ENCODE measurements around the gene TELO2. TPM values are rescaled to one million over a fixed set of nuclear protein-coding genes. Genes with fewer than 3 reads are reported as not detected.

TELO2 gene
- total RNA-seq, 2 donors from 2014 or later: 26.6 to 36.3 TPM

- ATAC-seq (no peak), DNase-seq (no peak)
- intact Hi-C loops (cut with DNase I, micrococcal nuclease): no loop called here
These were observed 35.0 kb downstream of the TELO2 start for GRCh38 chr16:1527836-1528811.

- no peak for ATAC-seq
- no peak for DNase-seq
- intact Hi-C loops (cut with DNase I, micrococcal nuclease): no loop called here
These were observed 35.9 kb downstream of the TELO2 start for GRCh38 chr16:1528921-1529537.

- DNase-seq (no peak), ATAC-seq (no peak)
- intact Hi-C loops (cut with DNase I, micrococcal nuclease): no loop called here
These were observed 37.3 kb downstream of the TELO2 start for GRCh38 chr16:1530349-1530882.

- DNase-seq (peak; percentile 21 to 49), ATAC-seq (no peak)
- intact Hi-C loops (cut with DNase I, micrococcal nuclease): no loop called here
These were observed 37.9 kb downstream of the TELO2 start for GRCh38 chr16:1530883-1531637.

DNA sequence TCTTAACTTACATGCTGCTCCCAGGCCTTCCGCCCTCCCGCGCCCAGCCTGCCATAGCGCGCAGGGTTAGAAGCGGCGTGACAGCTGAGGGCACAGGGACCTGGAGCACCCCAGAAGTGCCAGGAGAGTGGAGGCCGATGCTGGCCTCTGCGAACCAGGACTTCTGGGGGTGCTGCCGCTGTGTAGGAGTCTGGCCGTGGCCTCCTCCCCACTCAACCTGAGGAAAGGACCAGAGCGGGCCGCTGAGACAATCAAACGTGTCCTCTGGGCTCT is 38.4 kb downstream of the TELO2 start:
- ATAC-seq (no peak), DNase-seq (no peak)
- intact Hi-C loops (cut with DNase I, micrococcal nuclease): no loop called here

GRCh38 chr16:1532081-1532760 is 39.1 kb downstream of the TELO2 start:
- DNase-seq (peak in 1 of 2 donors; percentile 64), ATAC-seq (no peak)
- intact Hi-C loops (cut with DNase I, micrococcal nuclease): no loop called here

GRCh38 chr16:1532771-1533170 is 39.6 kb downstream of the TELO2 start:
- ATAC-seq: no peak

GRCh38 chr16:1533443-1533951 is 40.3 kb downstream of the TELO2 start, which contains the start of gene TMEM204:
Gene TMEM204 (plus strand): TSS chr16:1533666. CDS start chr16:1534276, 610 bp downstream.
- DNase-seq (peak; percentile 45 to 54), ATAC-seq (peak; percentile 20)
- intact Hi-C loops (cut with DNase I, micrococcal nuclease): no loop called here

More at GRCh38 chr16:1532771-1533170, 39.6 kb downstream of the TELO2 start:
- DNase-seq: no peak
- intact Hi-C loops (cut with DNase I, micrococcal nuclease): no loop called here

DNA sequence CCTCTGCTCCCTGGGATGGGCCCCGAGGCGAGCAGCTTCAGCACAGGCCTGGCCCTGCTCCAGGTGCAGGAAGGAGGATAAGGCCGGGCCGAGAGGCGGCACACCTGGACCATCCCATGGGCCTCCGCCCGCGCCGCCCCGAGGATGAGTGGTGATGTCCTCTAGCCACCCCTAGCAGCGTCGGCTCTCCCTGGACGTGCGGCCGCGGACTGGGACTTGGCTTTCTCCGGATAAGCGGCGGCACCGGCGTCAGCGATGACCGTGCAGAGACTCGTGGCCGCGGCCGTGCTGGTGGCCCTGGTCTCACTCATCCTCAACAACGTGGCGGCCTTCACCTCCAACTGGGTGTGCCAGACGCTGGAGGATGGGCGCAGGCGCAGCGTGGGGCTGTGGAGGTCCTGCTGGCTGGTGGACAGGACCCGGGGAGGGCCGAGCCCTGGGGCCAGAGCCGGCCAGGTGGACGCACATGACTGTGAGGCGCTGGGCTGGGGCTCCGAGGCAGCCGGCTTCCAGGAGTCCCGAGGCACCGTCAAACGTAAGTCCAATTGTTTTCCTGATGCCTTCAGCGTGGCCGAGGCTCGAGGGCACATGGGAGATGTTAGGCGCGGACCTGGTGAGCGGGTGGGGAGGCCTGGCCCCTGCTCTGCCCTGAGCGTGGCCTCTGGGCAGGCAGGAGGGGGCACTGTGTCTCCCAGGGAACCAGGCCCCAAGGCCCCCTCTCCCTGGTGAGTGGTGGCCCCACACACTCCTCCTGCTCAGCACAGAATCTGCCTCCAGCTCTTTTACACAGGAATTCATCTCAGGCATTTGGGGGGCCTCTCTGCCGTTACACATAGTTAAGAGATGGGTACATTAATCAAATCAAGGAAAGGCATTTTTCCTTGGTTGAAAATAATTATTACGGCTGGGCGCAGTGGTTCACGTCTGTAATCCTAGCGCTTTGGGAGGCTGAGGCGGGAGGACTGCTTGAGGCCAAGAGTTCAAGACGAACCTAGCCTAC is 41.2 kb downstream of the TELO2 start:
- intact Hi-C loops (cut with DNase I, micrococcal nuclease): no loop called here
- DNase-seq: peak in 1 of 2 donors; percentile 21
- ATAC-seq: no peak

- intact Hi-C loops (cut with DNase I, micrococcal nuclease): no loop called here
- ATAC-seq (no peak), DNase-seq (no peak)
These were observed 42.5 kb downstream of the TELO2 start for GRCh38 chr16:1535391-1536291.

- ATAC-seq (no peak), DNase-seq (no peak)
- intact Hi-C loops (cut with DNase I, micrococcal nuclease): no loop called here
These were observed 43.4 kb downstream of the TELO2 start for GRCh38 chr16:1536601-1537000.

DNA sequence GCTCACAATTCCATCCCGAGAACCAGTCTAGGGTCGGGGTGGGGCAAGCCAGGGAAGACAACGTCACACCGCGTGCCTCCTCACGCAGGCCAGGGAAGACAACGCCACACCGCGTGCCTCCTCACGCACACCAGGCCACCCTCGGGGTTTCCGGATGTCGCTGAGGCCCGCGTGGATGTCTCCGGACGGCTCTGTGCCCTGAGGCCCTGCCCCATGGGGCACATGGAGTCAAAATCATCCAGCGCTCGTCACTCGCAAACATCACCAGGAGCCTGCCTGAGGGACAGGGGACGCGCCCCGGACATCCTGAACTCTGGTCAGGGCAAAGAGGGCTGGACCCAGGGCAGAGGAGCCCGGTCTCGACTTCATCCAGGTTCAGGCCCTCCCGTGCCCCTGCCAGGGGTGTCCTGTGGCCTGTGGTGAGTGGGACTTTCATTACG is 44.0 kb downstream of the TELO2 start:
- intact Hi-C loops (cut with DNase I, micrococcal nuclease): no loop called here
- ATAC-seq: no peak
- DNase-seq: no peak

DNA sequence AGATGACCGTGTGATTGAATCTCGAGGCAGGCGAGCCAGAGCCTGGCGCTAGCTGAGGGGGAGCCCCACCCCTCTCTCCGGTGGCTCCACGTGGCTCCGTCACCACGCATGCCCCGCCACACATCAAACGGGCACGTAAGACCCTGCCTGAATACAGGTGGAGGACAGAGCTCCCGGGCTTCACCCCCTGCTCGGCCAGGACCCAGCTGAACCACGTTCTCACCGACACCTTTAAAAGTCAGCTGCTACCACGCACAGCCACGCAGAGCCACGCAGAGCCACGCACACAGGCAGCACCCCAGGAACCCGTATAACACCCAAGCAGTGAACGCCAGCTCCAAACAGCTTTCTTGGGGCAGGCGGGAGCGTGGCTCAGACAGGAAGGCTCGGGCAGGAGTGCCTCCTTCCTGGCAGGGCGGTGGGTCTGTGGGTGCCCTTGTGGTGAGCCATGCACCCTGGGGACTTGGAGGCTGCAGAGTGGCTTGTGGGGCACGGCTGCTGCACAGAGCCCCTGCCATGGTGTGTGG is 44.7 kb downstream of the TELO2 start:
- intact Hi-C loops (cut with DNase I, micrococcal nuclease): no loop called here
- no peak for ATAC-seq
- DNase-seq: no peak

GRCh38 chr16:1538804-1539520 is 45.8 kb downstream of the TELO2 start:
- intact Hi-C loops (cut with DNase I, micrococcal nuclease): no loop called here
- ATAC-seq: peak; percentile 24
- no peak for DNase-seq

DNA sequence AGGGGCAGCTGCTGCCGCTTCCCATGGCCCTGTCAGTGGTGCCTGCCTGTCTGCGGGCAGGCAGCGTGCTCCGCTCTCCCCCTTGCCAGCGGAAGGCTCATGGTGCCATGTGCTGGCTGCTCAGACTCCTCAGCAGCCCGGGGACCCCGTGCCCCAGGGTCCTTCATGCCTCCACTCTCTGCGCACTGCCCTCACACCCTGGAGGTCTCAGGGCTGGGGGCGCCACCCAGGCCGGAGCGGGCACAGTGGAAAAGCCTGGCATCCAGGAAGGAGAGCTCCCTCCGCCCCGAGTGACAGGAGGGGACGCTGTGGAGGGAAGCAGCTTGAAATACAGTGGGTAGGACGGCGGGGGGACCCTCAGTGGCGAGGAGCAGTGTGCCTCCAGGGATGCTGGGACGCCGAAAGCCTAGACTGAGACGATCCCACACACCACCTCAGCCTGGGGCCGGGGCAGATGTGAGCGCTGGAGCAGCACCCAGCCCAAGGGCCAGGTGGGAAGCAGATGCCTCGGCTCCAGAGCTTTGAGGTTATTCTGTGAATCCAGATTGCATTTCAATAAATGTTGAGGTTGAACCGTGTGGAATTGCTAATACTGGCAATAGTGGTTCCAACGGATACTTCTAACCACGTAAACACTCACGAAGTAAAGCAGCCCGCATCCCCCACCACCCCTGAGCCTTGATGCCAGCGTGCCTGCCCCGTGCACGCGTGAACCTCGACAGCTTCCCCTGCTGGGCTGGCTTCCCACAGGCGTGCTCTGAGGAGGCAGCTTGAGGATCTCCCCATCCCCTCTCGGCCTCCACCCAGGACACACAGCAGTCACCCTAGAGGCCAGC is 46.8 kb downstream of the TELO2 start:
- DNase-seq: no peak
- intact Hi-C loops (cut with DNase I, micrococcal nuclease): no loop called here
- no peak for ATAC-seq

Data from left colon (tissue), 2 donors.